Smooth muscle cell (in vitro differentiated cells): ENCODE measurements around the gene UNC5C. TPM values are rescaled to one million over a fixed set of nuclear protein-coding genes. Genes with fewer than 3 reads are reported as not detected.

Experiments
- DNase-seq: peaks from one replicate; lab custom pipeline; 2025; ENCODE audit not compliant: unreplicated experiment; lab: John Stamatoyannopoulos, UW
- H2AFZ ChIP-seq: fragments of 200-600 bp; sonication (generic); 2 replicates; pipeline ENCODE4 v1.6.0; 2016; ENCODE audit warnings: antibody characterized with exemption, low read depth, mild to moderate bottlenecking
- H3F3A ChIP-seq: fragments of 200-600 bp; sonication (generic); 2 replicates; pipeline ENCODE4 v1.6.0; 2017; ENCODE audit warnings: antibody characterized with exemption, low read depth
- H3K27ac ChIP-seq: fragments of 200-600 bp; sonication (generic); 2 replicates; pipeline ENCODE4 v1.5.1; 2016; ENCODE audit warnings: low read depth, mild to moderate bottlenecking
- H3K27me3 ChIP-seq: fragments of 200-600 bp; sonication (generic); 2 replicates; pipeline ENCODE4 v1.6.1; 2016; ENCODE audit warnings: low read depth, mild to moderate bottlenecking
- H3K36me3 ChIP-seq: fragments of 200-600 bp; sonication (generic); 2 replicates; pipeline ENCODE4 v1.5.1; 2016; ENCODE audit warnings: low read depth
- H3K4me1 ChIP-seq: fragments of 200-600 bp; sonication (generic); 2 replicates; pipeline ENCODE4 v1.5.1; 2016; ENCODE audit warnings: low read depth
- H3K4me2 ChIP-seq: fragments of 200-600 bp; sonication (generic); 2 replicates; pipeline ENCODE4 v1.6.0; 2016; ENCODE audit warnings: mild to moderate bottlenecking
- H3K4me3 ChIP-seq: fragments of 200-600 bp; sonication (generic); 2 replicates; pipeline ENCODE4 v1.5.1; 2016; ENCODE audit warnings: mild to moderate bottlenecking
- H3K79me2 ChIP-seq: fragments of 200-600 bp; sonication (generic); 2 replicates; pipeline ENCODE4 v1.6.0; 2016; ENCODE audit warnings: low read depth, mild to moderate bottlenecking
- H3K9ac ChIP-seq: fragments of 200-600 bp; sonication (generic); 2 replicates; pipeline ENCODE4 v1.6.0; 2016; ENCODE audit warnings: low read depth
- H3K9me3 ChIP-seq: fragments of 200-600 bp; sonication (generic); replicated peaks from 2 replicates; pipeline ENCODE4 v1.5.1; 2016; ENCODE audit warnings: low read depth
- H4K20me1 ChIP-seq: fragments of 200-600 bp; sonication (generic); 2 replicates; pipeline ENCODE4 v1.6.0; 2016; ENCODE audit warnings: low read depth
- WGBS: methylation state at CpG from one replicate; pipeline ENCODE4 v1.1.7; 2016; ENCODE audit warnings: low lambda C conversion rate; 5-methylcytosine and 5-hydroxymethylcytosine counted together
- polyA plus RNA-seq: library from polyadenylated mRNA; unstranded; fragments of >200 nt; fragmentation: Nextera tagmentation; extraction: Ambion mirVana; gene quantifications from 2 replicates; pipeline ENCODE4 v1.2.1, GENCODE V29; 2016
- total RNA-seq: library from RNA; depleted of rRNA; stranded (reverse); fragments of >200 nt; gene quantifications from 2 replicates; pipeline ENCODE4 v1.2.3, GENCODE V29; 2014
- TF ChIP-seq, protein P1 (sequence below): fragments of 200-600 bp; sonication (generic); IDR thresholded peaks from 2 replicates; pipeline ENCODE4 v1.5.1; 2017; ENCODE audit warnings: borderline replicate concordance, mild to moderate bottlenecking, antibody characterized with exemption; ENCODE audit not compliant: insufficient read depth, poor library complexity, severe bottlenecking

The UNC5C gene
- total and polyA plus RNA-seq, 2 experiments from 2014 or later = 2.0 to 15.6 TPM

DNA sequence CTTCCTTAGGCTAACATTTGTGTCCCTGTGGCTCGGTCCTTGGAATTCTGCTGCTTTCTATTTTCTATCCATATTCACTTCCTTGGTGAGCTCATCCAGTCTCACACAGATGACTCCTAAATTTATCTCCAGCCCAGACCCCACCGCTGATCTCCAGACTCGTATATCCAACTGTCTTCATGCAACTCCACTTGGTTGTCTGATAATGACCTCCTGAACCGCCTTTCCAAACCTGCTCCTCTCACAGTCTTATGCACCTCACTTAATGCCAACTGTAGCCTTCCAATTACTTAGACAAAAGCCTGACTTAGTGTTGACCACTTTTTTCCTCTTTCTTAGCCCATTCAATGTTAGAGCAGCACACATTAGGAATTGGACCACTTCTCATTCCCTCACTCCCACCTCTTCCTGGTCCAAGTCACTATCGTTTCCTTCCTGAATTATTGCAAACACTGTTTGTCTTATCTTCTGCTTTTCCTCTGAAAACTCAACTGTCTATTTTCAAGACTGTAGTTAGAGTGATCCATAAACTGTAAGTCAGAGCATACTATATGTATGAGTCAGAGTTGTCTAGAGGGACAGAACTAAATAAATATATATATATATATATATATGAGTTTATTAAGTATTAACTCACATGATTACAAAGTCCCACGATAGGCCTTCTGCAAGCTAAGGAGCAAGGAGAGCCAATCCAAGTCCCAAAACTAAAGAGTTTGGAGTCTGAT lies 292.5 kb downstream of the UNC5C start:
- peak; percentile 16 for DNase-seq
- H3K9me3 ChIP-seq = no peaks in the 10 kb centered on the region
- WGBS = 38% methylated on average over 6 of the region's 6 CpGs

DNA sequence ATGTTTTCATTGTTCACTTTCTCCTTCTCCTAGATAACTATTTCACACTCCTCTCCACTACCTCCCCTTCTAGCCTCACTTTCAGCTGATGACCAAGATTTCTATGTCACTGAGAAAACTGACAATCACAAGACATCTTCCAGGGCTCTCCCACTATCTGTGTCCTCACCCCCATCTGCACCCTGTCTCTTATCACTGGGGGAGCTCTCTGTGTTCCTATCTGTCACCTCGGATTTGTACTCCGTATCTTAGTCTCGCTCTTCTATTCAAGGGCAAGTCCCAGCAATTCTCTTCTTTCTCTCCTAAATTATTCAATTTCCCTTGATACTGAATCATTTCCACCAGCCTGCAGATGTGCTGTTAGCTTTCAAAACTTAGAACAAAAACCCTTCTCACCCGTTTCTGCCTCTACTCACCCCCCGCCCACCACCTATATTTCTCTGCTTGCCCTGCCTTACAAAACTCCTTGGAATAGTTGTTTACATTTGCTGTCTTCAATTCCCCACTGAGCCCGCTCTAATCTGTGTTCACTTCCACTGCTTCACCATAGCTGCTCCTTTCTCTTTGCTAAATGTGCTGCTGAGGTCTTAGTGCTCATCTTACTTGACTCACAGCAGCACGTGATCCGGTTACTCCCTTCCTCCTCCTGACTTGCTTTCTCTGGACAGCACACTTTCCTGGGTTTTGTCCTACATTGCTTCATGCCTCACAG lies 293.2 kb downstream of the UNC5C start:
- Histone ChIP-seq H3K27ac (peak overlapping the region; percentile 86), H2AFZ (peak overlapping the region; percentile 71), H3F3A (peaks cover 4% of the 10 kb centered on the region), H3K27me3 (no peaks in the 10 kb centered on the region), H3K79me2 (no peaks in the 10 kb centered on the region), H3K4me3 (peak overlapping the region; percentile 15), H3K4me2 (peak overlapping the region; percentile 79), H3K9ac (peak overlapping the region; percentile 16), H3K9me3 (no peaks in the 10 kb centered on the region), H3K4me1 (peaks cover 8% of the 10 kb centered on the region), H3K36me3 (no peaks in the 10 kb centered on the region), H4K20me1 (no peaks in the 10 kb centered on the region)
- peak; percentile 16 for DNase-seq
- TF ChIP-seq, protein P1, sequence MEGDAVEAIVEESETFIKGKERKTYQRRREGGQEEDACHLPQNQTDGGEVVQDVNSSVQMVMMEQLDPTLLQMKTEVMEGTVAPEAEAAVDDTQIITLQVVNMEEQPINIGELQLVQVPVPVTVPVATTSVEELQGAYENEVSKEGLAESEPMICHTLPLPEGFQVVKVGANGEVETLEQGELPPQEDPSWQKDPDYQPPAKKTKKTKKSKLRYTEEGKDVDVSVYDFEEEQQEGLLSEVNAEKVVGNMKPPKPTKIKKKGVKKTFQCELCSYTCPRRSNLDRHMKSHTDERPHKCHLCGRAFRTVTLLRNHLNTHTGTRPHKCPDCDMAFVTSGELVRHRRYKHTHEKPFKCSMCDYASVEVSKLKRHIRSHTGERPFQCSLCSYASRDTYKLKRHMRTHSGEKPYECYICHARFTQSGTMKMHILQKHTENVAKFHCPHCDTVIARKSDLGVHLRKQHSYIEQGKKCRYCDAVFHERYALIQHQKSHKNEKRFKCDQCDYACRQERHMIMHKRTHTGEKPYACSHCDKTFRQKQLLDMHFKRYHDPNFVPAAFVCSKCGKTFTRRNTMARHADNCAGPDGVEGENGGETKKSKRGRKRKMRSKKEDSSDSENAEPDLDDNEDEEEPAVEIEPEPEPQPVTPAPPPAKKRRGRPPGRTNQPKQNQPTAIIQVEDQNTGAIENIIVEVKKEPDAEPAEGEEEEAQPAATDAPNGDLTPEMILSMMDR = no peak
- WGBS = 44% methylated on average over 8 of the region's 8 CpGs

More for the DNA sequence above, 292.5 kb downstream of the UNC5C start:
- TF ChIP-seq, protein P1 = no peak
- Histone ChIP-seq H3F3A (peaks cover 4% of the 10 kb centered on the region), H3K9ac (peak overlapping the region; percentile 16), H3K79me2 (no peaks in the 10 kb centered on the region), H3K4me1 (peaks cover 8% of the 10 kb centered on the region), H3K4me3 (peak overlapping the region; percentile 15), H3K27me3 (no peaks in the 10 kb centered on the region), H3K36me3 (no peaks in the 10 kb centered on the region), H4K20me1 (no peaks in the 10 kb centered on the region), H3K4me2 (peak overlapping the region; percentile 79), H2AFZ (peak overlapping the region; percentile 71), H3K27ac (peak overlapping the region; percentile 86)

DNA sequence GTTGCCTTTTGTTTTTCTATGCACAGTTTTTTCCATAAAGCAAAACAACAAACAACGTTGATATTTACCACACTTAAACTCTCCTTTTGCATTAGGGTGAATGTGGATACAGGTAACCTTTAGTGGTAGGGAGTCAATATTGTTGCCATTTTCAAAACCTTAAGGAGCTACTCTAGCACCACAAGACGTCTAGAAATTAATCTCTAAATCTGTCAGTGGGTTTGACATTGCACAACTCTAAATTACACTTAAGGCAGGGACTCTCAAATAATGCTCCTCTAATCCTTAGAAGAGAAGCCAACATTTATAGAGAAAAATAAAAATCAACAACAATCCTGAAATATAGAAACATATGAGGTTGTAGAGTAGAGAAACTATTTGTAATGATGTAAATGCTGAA lies 297.2 kb downstream of the UNC5C start:
- peaks cover 8% of the 10 kb centered on the region for H3K4me1 ChIP-seq
- no peak overlapping the region for H3K4me3 ChIP-seq
- H2AFZ ChIP-seq = no peak overlapping the region
- H3K4me2 ChIP-seq = peak overlapping the region; percentile 30
- H3K27ac ChIP-seq = no peak overlapping the region
- H3K27me3 ChIP-seq = no peaks in the 10 kb centered on the region
- no peak overlapping the region for H3K9ac ChIP-seq
- no peak for DNase-seq
- no peaks in the 10 kb centered on the region for H3K9me3 ChIP-seq
- TF ChIP-seq, protein P1 = no peak
- 46% methylated on average over 2 of the region's 2 CpGs for WGBS
- H4K20me1 ChIP-seq = no peaks in the 10 kb centered on the region
- H3F3A ChIP-seq = peaks cover 4% of the 10 kb centered on the region
- H3K79me2 ChIP-seq = no peaks in the 10 kb centered on the region
- H3K36me3 ChIP-seq = no peaks in the 10 kb centered on the region
